Activated T-helper 1 cell treated with anti-CD3 and anti-CD28 coated beads, Interleukin-2, amount 50 U/mL, for 16 hours (primary cell): ENCODE results near the gene PDE4D.
"Not testable (repeated sequence)": the region's sequence is repeated elsewhere in the genome, so short reads cannot be mapped to it uniquely, and the experiment has no call there.

Experiments used
- DNase-seq, 2 donors: peaks; one replicate each; pipeline ENCODE4 v3.0.0-alpha.2; 2020; ENCODE audit warnings: low read depth in 1 of 2, low spot score in 1 of 2

Gene PDE4D

DNA sequence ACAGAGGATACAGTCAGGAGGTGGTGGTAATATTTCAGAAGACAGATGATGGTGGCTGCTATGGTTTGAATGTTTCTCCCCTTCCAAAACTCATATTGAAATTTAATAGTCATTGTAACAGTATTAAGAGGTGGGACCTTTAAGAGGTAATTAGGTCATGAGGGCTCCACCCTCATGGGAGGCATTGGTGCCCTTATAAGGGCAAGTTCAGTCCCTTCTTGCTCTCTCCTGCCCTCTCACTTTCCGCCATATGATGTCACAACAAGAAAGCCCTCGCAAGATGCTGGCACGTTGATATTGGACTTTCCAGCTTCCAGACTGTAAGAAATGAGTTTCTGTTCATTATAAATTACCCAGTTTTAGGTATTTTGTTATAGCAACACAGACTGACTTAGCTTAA lies 274.9 kb downstream of the PDE4D start:
- DNase-seq, result no peak

DNA sequence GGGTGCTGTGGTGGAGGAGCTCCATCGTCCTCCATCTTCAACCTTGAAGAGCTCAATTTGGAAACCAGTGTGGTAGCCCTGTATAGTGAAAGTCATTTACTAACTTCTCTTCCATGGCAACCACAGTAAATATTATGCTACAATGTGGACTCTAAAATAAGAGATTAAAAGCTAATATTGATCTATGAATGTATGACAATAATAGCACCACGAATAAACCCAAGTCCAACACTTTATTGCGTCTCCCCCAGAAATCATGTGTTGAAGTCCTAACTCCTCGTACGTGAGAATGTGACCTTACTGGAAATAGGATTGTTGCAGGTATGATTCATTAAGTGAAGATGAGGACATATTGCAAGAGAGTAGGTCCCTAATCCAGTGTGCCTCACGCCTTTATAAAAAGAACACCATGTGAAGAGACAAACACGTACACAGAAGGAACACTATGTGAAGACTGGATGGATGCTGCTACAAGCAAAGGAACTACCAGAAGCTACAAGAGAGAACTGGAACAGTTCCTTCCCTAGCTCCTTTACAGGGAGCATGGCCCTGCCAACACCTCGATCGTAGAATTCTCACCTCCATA lies 276.2 kb downstream of the PDE4D start:
- DNase-seq, result no peak

DNA sequence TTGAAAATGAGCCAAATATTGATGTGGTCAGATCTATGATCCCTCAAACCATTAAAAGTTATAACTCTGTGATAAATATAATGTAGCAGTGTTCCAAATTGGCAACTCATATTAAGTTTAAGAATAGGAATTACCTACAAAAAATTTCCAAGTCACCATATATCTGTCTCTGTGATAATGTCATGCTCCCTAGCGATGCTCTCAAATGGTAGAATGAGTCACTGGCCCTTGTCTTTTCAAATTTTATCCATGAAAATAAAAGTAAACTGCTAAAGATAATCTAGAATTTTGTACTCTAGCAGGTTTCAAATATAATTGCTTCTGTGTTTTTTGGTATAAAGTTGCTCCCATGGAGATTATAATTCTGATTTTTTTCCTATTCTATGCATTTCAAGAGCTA lies 277.1 kb downstream of the PDE4D start:
- no peak for DNase-seq

DNA sequence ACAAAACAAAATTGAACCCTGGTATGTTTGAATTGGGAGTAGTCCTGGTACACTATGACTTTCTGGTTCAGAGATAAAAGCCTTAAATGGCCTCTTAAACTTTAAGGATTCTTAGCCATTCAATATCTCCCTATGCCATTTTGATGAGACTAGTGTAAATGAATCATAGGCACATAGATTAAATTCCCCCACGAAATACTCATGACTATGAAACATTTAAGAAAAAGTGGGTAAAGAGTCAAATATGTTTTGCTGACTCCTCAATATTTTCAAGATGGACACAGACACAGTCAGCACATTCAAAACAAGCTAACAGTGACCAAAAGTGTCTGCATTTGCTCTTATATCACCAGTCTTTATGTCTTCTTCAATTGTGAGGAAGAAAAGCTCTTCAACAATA lies 278.3 kb downstream of the PDE4D start:
- no peak for DNase-seq

DNA sequence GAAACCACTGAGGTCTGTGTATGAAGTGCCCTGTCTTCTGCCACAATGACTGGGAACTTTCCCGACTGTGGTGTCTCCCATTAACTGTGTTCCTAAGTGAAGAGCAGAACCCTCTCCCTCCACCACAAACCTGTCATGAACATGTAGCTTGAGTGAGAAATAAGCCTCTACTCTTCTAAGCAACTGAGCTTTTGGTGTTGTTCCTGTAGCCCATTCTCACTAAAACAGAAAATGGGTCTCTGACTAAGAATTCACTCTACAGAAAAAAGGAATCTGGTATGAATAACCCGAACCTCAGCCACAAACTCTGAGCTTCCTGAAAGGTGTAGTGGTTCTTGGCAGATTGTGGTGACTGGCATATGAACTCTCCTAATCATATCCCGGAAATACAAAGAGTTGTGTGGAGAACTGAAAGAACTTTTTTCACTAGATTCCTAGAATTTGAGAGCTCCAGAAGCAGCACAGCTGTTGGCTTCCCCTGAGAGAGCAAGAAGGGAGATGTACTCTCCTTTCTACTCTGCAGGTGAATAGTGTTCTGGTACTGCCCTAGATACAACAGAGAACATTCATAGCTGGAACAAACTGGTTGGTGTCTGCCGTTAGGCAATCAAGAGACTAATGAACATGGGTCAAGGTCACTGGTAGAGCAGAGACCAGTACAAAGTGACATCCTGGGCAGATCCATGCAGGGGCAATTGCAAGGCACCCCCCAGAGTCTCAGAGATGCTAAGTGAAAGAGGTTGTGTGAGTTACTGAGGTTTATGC lies 283.8 kb downstream of the PDE4D start:
- no peak for DNase-seq

DNA sequence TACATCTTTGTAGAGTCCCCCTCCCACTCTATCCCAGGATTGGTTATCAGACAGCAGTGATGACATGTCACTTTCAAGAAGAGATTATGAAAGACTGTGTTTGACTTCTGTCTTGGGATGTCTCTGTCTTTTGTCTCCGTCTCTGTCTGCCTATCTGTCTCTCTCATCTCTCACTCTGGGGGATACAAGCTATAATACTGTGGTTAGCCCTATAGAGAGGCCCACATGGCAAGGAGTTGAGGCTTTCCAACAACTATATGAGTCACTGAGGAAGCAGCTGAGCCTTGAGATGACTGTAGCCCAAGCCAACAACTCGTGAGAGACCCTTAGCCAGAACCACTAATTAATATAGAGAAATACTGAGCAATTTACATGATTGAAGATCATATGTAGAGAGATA lies 284.8 kb downstream of the PDE4D start:
- DNase-seq, result no peak

DNA sequence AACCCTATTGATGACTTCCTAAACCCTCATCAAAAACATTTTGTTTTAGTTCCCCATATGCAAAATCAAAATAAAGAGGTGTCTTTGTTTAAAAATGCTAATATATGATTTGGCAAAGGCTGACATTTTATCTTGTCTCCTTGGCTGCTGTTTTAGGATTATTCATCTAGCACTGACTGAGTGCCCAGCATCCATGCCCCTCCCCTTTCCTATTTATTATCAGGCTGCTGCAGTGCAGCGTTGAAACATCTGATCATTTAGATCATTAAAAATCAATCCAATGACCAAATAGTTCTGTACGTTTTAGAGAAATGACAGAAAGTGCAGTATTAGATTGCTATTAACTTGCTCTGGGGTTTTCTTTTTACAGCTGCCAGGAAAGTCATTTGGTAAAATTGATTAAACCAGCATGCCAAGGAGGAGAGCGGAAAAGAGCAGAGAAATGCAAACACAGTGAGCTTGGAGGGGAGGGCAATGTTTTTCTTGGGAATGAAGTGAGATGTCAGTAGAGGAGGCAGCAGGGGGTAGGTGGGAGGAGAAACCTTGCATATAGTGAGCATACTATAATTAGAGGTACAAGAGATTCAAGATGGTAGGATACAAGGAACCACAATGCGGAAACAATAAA lies 286.3 kb downstream of the PDE4D start:
- no peak for DNase-seq

DNA sequence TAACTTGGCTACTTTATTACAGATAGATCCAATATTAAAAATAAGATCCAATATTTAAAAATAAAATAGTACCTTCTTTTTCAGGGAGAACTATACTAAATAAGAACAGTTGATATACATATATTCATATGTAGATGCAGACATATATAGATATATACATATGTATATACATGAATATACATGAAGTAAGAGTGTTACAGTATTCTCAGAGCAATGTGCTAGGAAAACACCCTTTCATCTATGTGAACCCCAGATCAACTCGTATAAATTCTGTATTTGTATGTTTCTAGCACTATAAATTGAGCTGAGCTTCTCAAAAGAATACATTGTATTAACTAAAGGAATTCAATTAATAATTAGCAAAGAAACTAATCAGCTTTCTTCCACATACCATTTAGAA lies 287.6 kb downstream of the PDE4D start:
- DNase-seq, result no peak

DNA sequence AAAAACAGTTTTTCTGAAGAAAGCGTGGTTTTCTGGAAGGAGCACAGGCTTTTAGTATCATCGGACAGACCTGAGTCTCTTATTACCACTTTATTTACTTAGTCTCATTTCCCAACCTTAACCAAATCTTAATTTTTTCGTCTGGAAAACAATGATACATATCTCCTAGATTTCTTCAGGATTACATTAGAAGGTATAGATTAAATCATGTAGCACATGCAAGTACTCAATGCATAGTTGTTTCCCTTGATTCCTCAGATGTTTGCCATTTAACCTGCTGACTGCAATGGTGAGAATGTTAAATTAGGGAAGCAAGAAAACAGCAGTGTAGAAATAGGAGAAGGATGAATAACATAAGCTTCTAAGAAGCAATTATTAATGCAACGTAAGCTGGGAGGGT lies 289.4 kb downstream of the PDE4D start:
- DNase-seq, result no peak

DNA sequence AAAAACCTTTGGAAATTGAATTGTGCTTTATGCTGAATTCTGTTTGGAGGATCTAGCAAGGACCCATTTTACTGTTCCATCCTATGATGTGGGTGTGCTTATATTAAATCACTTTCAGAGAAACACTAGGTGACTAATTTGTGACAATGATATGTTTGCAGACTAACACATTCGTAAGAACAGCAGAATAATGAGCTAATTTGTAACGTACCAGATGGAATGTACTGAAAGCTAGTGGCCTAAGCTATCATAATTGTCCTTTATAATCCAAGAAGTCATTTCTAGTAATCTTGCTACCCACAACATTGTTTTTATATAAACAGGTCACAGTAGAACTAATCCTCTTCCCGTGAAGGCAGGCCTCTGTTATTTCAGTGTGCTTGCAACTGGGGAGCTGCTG lies 292.5 kb downstream of the PDE4D start:
- no peak for DNase-seq

DNA sequence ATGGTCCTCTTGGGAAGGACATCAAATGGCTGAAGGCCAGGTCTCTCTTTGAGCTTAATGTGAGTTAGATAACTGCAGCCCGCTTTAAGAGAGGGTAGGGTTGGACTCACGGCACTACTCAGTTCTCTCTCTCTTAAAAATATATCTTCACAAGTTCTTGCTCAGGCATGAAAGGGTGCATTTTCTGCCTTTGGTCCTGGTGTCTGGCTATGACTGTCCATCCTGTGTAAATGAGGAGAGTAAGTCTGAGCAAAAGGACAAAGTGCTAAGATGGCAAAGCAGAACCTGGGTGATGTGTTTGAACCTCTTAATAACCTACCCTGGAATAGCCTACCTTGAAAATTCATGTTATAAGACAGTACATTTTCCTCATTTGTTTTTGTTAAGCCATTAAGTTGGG lies 293.4 kb downstream of the PDE4D start:
- no peak for DNase-seq

DNA sequence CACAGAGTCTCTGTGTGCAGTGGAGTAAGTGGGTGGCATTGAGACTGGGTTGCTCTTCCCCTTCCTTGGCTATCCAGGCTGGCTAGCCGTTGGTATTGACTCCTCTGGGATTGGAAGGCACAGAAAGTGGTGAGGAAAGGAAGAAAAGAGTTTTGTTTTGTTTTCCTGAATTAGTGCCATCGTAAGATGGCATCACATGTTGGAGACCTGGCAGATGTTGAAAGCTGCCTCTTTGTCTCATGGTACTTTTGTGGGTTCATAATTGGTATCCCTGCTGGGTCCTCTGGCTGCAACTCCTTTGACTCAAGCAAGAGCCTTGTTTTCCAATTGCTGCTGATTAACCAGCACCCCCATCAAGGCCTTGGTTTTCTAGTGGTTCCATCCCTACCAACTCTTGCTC lies 293.8 kb downstream of the PDE4D start:
- no peak for DNase-seq

DNA sequence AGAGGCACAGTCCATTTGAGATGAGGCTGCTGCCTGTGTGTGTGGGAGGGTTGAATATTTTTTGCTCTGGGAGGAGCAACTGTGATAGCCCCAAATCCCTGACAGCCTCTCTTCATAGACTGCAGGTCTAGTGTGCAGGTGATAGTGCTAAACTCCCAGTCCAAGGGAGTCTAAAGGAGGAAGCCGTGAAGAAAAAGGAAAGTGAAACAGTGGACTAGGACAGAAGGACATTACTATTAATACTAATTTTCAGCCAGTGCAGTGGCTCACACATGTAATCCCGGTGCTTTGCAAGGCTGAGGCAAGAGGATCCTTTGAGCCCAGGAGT lies 295.0 kb downstream of the PDE4D start:
- no peak for DNase-seq

DNA sequence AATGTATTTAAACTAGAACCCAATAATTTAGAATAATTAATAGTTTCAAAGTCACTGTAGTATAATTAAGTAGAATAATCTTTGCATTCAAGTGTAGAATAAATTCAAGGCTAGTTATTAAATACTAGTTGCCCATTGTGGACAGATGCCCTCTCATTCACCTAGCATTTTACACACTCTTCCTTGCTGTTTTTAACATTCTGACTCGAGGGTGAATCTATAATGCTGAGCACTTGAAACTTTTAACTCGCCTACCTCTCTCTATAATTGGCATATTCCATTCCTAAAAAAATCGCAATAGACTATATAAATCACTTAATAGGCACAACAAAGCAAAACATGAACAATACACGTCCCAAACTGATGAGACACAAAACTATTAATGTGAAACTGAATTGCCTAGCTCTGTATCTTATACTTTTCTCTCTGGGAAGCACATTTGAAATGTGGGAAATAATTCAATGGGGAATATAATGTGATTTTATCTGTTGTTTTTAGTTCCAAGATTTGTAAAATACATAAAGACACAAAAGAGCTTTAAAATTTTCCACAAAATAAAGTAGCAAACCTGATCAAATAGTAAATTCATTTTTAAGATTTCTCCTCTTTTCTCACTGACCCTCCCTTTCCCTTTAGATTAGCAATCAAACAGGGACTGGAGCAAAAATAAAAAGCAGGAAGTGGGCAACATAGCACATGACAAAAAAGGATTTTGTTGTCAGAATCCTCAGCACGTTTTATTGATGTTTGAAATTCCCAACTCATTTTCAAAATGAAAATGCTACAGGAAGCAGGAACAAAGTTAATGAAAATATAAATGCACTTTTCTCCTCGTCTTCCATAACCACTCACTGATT lies 295.6 kb downstream of the PDE4D start:
- DNase-seq, result no peak

DNA sequence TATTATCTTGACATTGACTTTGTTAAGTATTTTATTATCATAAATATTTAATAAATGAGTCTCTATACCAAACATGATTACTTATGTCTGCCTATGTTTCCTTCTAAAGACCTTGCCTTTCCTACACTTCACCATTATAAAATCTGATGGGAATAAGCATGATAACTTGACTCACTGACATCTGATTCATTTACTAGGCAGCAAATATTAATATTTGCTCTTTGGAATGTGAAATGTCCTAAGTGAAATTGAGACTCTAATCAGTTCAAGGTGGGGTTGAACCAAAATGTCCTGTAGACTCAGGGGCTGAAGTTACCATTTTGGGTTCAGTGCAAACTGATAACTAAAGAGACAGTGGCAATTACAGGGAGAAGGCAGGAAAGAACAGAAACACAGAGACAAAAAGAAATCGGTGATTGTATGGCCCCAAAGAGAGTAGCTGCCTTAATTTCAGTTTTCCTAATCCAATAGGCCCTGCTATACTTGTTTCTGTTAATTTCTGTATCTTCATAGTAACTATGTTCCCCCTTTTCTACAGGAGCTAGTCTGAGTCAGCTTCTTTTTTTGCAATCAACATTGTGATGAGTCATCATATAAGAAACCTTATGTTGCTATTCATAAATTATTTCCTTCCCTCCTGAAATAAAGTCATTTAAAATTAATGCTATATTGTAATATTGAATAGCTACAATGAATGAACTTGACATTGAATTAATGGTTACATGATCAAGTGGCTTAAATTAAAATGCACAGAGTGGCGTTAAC lies 296.8 kb downstream of the PDE4D start:
- no peak for DNase-seq

DNA sequence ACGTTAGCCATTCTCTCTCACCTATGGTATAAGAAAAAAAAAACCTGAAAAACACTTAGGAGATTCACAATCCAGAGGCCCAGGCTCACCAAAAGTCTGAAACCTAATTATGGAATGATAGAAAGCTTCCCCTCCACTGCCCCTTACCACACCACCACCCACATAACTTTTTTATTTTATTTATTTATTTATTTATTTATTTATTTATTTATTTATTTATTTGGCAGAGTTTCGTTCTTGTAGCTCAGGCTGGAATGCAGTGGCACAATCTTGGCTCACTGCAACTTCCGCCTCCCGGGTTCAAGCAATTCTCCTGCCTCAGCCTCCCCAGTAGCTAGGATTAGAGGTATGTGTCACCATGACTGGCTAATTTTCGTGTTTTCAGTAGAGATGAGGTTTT lies 299.4 kb downstream of the PDE4D start:
- not testable (repeated sequence) for DNase-seq

DNA sequence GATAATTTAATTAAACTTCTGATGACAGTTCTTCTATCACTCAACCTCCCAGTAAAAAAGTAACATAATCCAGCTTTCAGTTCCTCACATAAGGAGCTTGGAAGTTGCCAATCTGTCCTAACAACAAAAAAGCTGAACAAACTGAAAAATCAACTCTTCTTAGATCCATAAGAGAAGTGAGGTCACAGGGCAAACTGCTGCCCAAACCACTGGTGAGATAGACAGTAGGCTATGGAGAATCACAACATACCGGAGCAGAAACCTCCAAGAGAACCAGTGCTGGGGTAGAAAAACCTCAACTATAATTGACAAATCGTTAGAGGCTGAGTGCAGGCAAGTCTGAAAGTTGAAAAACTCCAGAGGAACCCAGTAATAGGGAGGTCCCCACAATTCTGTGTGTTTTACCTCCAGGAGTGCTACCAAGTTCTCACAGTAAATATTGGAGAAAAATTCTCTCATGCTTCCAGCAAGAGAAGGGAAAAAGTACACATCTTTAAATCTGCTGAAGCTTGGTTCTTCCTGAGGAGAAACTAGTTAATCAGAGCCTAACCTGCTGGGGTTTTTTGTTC lies 300.0 kb downstream of the PDE4D start:
- no peak for DNase-seq

DNA sequence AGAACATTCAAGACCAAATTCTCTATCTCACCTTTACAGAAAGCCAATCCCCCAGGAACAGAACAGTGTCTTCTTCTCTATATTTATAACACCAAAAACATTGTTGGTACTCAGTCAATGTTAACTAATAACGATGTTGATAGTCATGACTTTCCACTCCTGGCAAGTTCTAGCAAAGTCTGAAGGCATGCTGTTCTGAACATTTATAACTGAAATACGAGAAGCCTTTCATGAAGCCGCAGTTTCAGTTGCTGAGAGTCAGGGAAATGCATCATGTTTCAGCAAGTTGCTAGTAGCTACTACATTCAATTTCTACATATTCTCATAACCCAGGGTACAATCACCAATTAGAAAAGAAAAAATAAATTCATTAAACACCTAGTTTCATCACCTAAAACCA lies 301.4 kb downstream of the PDE4D start:
- DNase-seq, result no peak

DNA sequence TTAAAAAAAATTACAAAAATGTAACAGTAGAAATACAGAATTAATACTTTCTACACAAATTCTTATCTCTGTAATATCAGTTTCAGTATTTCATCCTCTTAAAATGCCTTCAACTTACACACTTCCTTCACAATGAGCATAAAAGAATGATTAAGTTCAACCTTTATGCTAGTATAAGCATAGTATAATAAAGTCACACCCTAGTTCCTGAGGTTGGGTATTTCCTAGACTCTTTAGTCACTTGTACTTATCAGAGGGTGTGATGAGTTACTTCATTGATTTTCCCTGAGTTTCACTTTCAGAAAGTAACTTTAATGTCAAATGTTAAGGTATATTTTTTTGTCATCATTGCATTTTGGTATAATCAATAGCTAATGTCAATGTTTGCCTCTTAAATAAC lies 302.4 kb downstream of the PDE4D start:
- DNase-seq, result no peak

DNA sequence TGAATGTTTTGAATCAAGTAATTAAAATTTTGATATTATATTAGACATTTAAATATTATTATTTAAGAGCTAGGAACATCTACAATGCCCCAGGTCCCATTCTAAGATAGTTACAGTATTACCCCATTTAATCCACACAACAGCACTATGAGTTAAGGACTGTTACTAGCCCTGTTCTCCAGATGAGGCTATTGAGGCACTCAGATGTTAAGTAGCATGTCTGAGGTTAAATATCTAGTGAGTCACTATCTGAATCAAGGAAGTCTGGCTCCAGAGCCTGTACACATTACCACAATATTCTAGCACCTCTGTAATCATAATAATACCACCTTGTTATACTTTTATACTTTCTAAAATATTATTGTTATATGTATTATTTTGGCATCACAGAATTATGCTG lies 304.6 kb downstream of the PDE4D start:
- DNase-seq, result no peak
